Ishikawa (cell line): ENCODE measurements around the gene RSAD2.

Experiments
- CEBPB ChIP-seq: IDR thresholded peaks from 2 replicates; pipeline ENCODE4 v1.6.1; 2012
- CREB1 ChIP-seq: IDR thresholded peaks from 2 replicates; pipeline ENCODE4 v1.6.1; 2012; ENCODE audit warnings: low read depth
- EGR1 ChIP-seq: IDR thresholded peaks from 2 replicates; pipeline ENCODE4 v1.6.1; 2012
- EP300 ChIP-seq: IDR thresholded peaks from 2 replicates; pipeline ENCODE4 v1.6.1; 2012; ENCODE audit warnings: borderline replicate concordance
- RAD21 ChIP-seq: IDR thresholded peaks from 2 replicates; pipeline ENCODE4 v1.6.1; 2012; ENCODE audit warnings: low read depth
- REST ChIP-seq: IDR thresholded peaks from 2 replicates; pipeline ENCODE4 v1.6.1; 2012; ENCODE audit warnings: low read depth, mild to moderate bottlenecking
- TAF1 ChIP-seq: IDR thresholded peaks from 2 replicates; pipeline ENCODE4 v1.6.1; 2012; ENCODE audit warnings: low read depth, mild to moderate bottlenecking
- USF1 ChIP-seq: IDR thresholded peaks from 2 replicates; pipeline ENCODE4 v1.6.1; 2012
- YY1 ChIP-seq: IDR thresholded peaks from 2 replicates; pipeline ENCODE4 v1.6.1; 2012; ENCODE audit warnings: low read depth
- TF ChIP-seq, protein P1 (sequence below): IDR thresholded peaks from 2 replicates; pipeline ENCODE4 v1.6.1; 2012

DNA sequence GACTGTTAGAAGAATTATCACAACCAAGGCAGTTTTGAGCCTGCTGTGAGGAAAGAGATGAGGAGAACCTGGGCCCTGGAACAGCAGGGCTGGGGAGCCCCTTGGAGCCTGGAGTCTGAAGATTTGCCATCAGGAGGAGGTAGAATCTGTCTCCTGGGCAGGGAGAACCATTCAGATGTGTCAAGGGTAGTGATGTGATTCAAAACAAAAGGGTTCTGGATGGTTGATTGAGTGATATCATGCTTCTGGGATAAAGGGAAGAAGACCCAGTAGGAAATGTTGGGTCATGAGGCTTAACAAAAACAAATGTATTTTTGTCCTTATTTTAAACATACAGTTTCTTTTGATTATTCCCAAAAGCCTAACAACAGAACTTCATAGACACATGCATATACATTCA is 68.2 kb downstream of the RSAD2 start:
- TF ChIP-seq, protein P1, sequence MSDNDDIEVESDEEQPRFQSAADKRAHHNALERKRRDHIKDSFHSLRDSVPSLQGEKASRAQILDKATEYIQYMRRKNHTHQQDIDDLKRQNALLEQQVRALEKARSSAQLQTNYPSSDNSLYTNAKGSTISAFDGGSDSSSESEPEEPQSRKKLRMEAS = no peak
- TF ChIP-seq TAF1 = no peak
- TF ChIP-seq CREB1 = no peak
- TF ChIP-seq EP300 = no peak
- no peak for TF ChIP-seq RAD21
- no peak for TF ChIP-seq REST
- no peak for TF ChIP-seq CEBPB
- TF ChIP-seq EGR1 = no peak
- TF ChIP-seq YY1 = no peak
- TF ChIP-seq USF1 = no peak
